Measurements from ENCODE around the gene ARHGEF9. TPM values are rescaled to one million over a fixed set of nuclear protein-coding genes. Genes with fewer than 3 reads are reported as not detected.
"Not testable (repeated sequence)": the region's sequence is repeated elsewhere in the genome, so short reads cannot be mapped to it uniquely, and the experiment has no call there.

Gene ARHGEF9
- total RNA-seq, 2 donors from 2014 or later = 18.5 to 21.6 TPM

DNA sequence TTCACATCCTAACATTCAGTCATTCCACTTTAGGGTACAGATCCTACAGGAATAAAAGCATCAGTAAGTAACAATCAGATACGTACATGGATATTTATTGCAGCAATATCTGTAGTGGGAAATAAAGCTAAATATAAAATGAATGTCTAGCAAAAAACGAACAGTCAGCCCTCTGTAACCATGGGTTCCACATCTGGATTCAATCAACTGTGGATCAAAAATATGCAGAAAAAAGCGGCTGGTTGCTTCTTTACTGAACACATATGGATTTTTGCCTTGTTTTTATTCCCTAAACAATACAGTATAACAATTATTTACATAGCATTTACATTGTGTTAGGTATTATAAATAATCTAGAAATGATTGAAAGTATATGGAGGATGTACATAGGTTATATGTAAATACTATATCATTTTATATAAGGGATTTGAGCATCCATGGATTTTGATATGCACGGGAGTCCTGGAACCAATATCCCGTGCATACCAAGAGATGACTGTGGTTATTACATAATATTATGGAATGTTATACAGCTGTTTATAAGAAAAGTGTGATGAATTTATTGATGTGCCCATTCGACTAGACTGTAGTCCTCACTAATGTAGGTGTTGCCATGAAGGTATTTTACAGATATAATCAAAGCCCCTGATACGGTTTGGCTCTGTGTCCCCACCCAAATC, 132.8 kb downstream of the ARHGEF9 start:
- no peak overlapping the region for H3K4me3 ChIP-seq
- no peaks in the 10 kb centered on the region for H3K4me1 ChIP-seq (replicated peaks)
- no peak overlapping the region for H3K27ac ChIP-seq
- no peaks in the 10 kb centered on the region for H3K36me3 ChIP-seq
- DNase-seq (ENCODE audit: low spot score) = no peak
- WGBS = 86% methylated on average over 7 of the region's 7 CpGs
- no peaks in the 10 kb centered on the region for H3K9me3 ChIP-seq
- H3K27me3 ChIP-seq (replicated peaks; ENCODE audit: insufficient read depth) = no peaks in the 10 kb centered on the region
- intact Hi-C loops (cut with DNase I) = no loop called here
- TF ChIP-seq POLR2A (IDR thresholded peaks at IDR 0.05) = no peak
- TF ChIP-seq, protein P1, sequence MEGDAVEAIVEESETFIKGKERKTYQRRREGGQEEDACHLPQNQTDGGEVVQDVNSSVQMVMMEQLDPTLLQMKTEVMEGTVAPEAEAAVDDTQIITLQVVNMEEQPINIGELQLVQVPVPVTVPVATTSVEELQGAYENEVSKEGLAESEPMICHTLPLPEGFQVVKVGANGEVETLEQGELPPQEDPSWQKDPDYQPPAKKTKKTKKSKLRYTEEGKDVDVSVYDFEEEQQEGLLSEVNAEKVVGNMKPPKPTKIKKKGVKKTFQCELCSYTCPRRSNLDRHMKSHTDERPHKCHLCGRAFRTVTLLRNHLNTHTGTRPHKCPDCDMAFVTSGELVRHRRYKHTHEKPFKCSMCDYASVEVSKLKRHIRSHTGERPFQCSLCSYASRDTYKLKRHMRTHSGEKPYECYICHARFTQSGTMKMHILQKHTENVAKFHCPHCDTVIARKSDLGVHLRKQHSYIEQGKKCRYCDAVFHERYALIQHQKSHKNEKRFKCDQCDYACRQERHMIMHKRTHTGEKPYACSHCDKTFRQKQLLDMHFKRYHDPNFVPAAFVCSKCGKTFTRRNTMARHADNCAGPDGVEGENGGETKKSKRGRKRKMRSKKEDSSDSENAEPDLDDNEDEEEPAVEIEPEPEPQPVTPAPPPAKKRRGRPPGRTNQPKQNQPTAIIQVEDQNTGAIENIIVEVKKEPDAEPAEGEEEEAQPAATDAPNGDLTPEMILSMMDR (IDR thresholded peaks at IDR 0.05) = no peak
- TF ChIP-seq POLR2AphosphoS5 (IDR thresholded peaks at IDR 0.05) = no peak

DNA sequence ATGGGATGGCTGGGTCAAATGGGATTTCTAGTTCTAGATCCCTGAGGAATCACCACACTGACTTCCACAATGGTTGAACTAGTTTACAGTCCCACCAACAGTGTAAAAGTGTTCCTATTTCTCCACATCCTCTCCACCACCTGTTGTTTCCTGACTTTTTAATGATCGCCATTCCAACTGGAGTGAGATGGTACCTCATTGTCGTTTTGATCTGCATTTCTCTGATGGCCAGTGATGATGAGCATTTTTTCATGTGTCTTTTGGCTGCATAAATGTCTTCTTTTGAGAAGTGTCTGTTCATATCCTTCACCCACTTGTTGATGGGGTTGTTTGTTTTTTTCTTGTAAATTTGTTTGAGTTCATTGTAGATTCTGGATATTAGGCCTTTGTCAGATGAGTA, 139.3 kb downstream of the ARHGEF9 start:
- H3K36me3 ChIP-seq; H3K27ac ChIP-seq; H3K4me1 ChIP-seq (replicated peaks); DNase-seq (ENCODE audit: low spot score); H3K27me3 ChIP-seq (replicated peaks; ENCODE audit: insufficient read depth); H3K4me3 ChIP-seq; intact Hi-C loops (cut with DNase I); H3K9me3 ChIP-seq: not testable (repeated sequence)
- 100% methylated on average over 2 of the region's 2 CpGs for whole genome bisulfite sequencing

DNA sequence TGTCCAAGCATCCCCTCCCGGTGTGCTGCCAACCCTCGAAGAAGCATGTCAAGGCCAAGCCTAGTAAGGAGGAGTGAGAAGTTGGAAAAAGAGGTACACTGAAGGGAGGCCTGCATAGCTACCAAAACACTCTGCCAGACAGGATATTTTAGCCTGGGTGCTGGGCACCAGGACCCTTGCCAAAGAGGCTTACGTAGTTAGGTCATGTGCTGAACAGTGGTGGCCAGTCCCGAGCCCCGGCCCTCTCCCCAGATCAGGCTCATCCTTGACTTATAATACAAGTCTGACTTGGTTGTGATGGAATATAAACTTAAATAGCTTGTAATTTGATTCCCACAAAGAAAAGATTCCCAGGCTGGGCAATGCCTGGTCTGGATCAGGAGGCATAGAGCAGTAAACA, 149.3 kb downstream of the ARHGEF9 start:
- 100% methylated on average over 2 of the region's 5 CpGs for WGBS
- Histone ChIP-seq H3K27ac (no peak overlapping the region), H3K27me3 (replicated peaks; ENCODE audit: insufficient read depth) (no peaks in the 10 kb centered on the region), H3K4me1 (replicated peaks) (no peaks in the 10 kb centered on the region), H3K4me3 (no peak overlapping the region), H3K36me3 (no peaks in the 10 kb centered on the region), H3K9me3 (no peaks in the 10 kb centered on the region)
- TF ChIP-seq POLR2A (IDR thresholded peaks at IDR 0.05) (no peak), POLR2AphosphoS5 (IDR thresholded peaks at IDR 0.05) (no peak)
- TF ChIP-seq, protein P1 (IDR thresholded peaks at IDR 0.05) = no peak
- intact Hi-C loops (cut with DNase I) = no loop called here
- DNase-seq (ENCODE audit: low spot score) = no peak

DNA sequence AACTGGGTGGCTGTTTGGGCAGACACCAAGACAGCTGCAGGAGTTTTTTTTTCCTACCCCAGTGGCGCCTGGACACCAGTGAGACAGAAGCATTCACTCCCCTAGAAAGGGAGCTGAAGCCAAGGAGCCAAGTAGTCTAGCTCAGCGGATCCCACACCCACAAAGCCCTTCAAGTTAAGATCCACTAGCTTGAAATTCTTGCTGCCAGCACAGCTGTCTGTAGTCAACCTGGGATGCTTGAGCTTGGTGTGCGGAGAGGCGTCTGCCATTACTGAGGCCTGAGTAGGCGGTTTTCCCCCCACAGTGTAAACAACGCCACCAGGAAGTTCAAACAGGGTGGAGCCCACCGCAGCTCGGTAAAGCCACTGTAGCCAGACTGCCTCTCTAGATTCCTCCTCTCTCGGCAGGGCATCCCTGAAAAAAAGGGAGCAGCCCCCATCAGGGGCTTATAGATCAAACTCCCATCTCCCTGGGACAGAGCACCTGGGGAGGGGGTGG, 171.4 kb downstream of the ARHGEF9 start:
- intact Hi-C loops (cut with DNase I) = no loop called here
- 71% methylated on average over 9 of the region's 9 CpGs for WGBS
- Histone ChIP-seq H3K4me1 (replicated peaks) (no peaks in the 10 kb centered on the region), H3K36me3 (no peaks in the 10 kb centered on the region), H3K4me3 (no peak overlapping the region), H3K27ac (no peak overlapping the region), H3K27me3 (replicated peaks; ENCODE audit: insufficient read depth) (no peaks in the 10 kb centered on the region), H3K9me3 (no peaks in the 10 kb centered on the region)
- DNase-seq (ENCODE audit: low spot score) = no peak
- TF ChIP-seq, protein P1 (IDR thresholded peaks at IDR 0.05) = no peak
- TF ChIP-seq POLR2AphosphoS5 (IDR thresholded peaks at IDR 0.05) (no peak), POLR2A (IDR thresholded peaks at IDR 0.05) (no peak)

DNA sequence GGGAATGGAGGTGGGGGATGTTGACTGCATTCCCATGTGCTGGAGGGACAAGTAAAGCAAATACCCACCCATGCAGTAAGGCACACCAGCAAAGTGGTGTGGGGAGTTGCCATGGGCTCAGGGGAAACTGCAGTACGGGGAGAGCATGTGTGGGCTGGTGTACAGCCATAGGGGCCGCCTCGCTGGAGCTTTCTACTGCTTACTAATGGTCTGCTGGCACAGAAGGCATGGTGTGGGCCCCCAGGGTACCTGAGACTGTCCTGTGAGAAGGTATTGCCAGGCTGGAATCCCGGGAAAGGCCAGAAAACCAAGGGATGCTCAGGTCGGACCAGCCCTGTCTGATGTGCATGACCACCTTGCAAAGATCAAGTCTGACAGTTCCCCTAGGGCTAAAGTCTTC, 199.1 kb downstream of the ARHGEF9 start:
- intact Hi-C loops (cut with DNase I) = no loop called here
- Histone ChIP-seq H3K27ac (no peak overlapping the region), H3K4me1 (replicated peaks) (no peaks in the 10 kb centered on the region), H3K36me3 (no peaks in the 10 kb centered on the region), H3K27me3 (replicated peaks; ENCODE audit: insufficient read depth) (no peaks in the 10 kb centered on the region), H3K9me3 (no peaks in the 10 kb centered on the region), H3K4me3 (no peak overlapping the region)
- no peak for TF ChIP-seq POLR2AphosphoS5 (IDR thresholded peaks at IDR 0.05)
- TF ChIP-seq, protein P1 (IDR thresholded peaks at IDR 0.05) = no peak
- TF ChIP-seq POLR2A (IDR thresholded peaks at IDR 0.05) = no peak
- WGBS = 92% methylated on average over 4 of the region's 5 CpGs
- no peak for DNase-seq (ENCODE audit: low spot score)

MicroRNAs encoded within 50 kb of the gene (microRNA counts, 767-probe panel; counts per million panel counts)
- microRNA hsa-miR-1468 = 0 to 431 counts per million in 2 donors

Small RNA genes lying within 50 kb of the gene (microRNA-seq; reads per million reads assigned to microRNA genes)
- 26.9 reads per million, percentile 60 among the genes with 10 or more reads in this experiment for gene MIR1468

Small RNA genes lying within 50 kb of the gene (small RNA-seq; reads per million reads assigned to genes)
- 1.2 to 17.5 reads per million in 2 donors for gene MIR1468
